ENCODE data around the gene ST14. TPM values are rescaled to one million over a fixed set of nuclear protein-coding genes. Genes with fewer than 3 reads are reported as not detected.
A peak's percentile ranks its signal among the peaks of the same experiment; 100 is the strongest.
"Not testable (repeated sequence)": the region's sequence is repeated elsewhere in the genome, so short reads cannot be mapped to it uniquely, and the experiment has no call there.

The ST14 gene
- total RNA-seq, 1 experiment from 2014 or later, result not detected

DNA sequence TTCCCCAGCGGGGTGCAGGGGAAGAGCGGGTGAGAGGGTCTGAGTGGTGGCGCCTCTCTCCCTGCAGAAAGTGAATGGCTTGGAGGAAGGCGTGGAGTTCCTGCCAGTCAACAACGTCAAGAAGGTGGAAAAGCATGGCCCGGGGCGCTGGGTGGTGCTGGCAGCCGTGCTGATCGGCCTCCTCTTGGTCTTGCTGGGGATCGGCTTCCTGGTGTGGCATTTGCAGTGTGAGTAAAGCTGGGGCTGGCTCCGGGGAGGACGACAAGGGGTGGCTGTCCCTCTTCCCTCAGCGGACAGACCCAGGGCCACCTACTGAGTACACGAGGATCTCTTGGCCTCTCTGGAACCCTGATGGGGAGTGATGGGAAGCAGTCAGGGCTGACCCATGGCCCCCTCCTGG, 28.5 kb downstream of the ST14 start:
- DNase-seq (ENCODE audit: low spot score), result no peak

DNA sequence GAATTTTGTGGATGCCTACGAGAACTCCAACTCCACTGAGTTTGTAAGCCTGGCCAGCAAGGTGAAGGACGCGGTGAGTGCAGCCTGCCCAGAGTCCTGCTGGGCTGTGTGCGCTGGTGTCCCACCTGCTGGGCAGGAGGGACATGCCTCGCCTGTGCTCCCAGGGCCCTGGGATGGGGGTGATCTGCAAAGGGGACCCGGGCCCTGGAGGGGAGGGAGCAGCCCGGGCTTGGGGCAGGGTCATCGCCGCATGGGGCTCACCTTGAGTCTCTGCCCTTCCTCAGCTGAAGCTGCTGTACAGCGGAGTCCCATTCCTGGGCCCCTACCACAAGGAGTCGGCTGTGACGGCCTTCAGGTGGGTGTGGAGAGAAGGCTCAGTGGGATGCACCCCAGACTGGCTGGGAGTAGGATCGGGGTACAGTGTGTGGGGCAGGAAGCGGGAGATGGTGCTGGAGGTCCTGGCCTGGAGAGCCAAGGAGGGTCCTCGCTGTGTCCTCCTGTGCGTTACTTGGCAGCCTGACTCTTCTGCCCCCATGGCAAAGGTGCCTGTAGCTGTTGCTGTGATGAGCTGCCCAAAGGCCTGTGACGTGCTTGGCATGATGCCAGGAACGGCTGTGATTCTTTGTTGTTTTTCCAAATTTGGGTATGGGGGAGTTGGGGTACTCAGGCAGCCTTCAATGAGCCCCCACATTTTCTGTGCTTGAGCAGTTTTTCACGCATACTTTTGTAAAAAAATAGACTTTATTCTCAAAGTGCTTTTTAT, 29.2 kb downstream of the ST14 start:
- no peak for DNase-seq (ENCODE audit: low spot score)

- DNase-seq (ENCODE audit: low spot score), result no peak
Measured at GRCh38 chr11:130189492-130190210, 30.1 kb downstream of the ST14 start.

GRCh38 chr11:130190371-130190881, 30.8 kb downstream of the ST14 start:
- no peak for DNase-seq (ENCODE audit: low spot score)

GRCh38 chr11:130191896-130192295, 32.3 kb downstream of the ST14 start:
- no peak for DNase-seq (ENCODE audit: low spot score)

DNA sequence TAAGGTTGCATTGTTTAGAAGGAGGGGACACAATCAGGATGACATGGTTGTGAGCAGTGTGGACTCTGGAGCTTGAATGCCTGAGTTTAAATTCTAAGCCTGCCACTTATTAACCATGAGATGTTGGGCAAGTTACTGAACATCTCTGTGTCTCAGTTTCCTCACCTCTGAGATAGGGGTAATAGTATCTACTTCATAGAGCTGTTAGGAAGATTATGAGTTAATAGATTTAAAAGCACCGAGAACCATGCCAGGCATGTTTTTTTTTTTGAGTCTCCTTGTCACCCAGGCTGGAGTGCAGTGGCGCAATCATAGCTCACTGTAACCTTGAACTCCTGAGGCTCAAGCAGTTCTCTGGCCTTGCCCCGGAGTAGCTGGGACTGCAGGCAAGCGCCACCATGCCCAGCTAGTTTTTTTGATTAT, 33.3 kb downstream of the ST14 start:
- DNase-seq (ENCODE audit: low spot score), result no peak

DNA sequence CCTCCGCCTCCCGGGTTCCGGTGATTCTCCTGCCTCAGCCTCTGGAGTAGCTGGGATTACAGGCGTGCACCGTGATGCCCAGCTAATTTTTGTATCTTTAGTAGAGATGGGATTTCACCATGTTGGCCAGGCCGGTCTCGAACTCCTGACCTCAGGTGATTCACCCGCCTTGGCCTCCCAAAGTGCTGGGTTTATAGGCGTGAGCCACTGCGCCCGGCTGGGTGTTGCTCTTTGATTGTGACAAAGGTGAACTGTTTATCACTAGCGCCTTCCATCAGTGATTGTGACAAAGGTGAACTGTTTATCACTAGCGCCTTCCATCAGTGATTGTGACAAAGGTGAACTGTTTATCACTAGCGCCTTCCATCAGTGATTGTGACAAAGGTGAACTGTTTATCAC, 34.0 kb downstream of the ST14 start:
- DNase-seq (ENCODE audit: low spot score), result not testable (repeated sequence)

GRCh38 chr11:130194241-130195023, 34.9 kb downstream of the ST14 start:
- no peak for DNase-seq (ENCODE audit: low spot score)

- DNase-seq (ENCODE audit: low spot score), result peak; percentile 50
Measured at GRCh38 chr11:130197386-130198035, 37.9 kb downstream of the ST14 start.

GRCh38 chr11:130198292-130198691, 38.7 kb downstream of the ST14 start:
- no peak for DNase-seq (ENCODE audit: low spot score)

DNA sequence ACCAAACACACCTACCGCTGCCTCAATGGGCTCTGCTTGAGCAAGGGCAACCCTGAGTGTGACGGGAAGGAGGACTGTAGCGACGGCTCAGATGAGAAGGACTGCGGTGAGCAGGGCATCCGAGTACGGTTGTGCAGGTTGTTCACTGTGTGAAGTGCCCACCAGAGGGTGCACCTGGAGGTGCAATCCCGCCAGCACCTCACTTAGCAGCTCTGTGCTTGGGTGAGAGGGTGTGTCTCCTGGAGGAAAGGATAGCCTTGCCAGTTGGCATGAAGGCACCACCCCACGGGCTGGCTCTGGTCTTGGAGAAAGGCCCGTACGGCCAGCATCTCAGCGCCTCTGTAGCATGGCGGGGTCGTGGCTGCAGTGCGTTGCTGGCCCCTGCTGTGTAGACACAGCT, 39.4 kb downstream of the ST14 start:
- DNase-seq (ENCODE audit: low spot score), result no peak

GRCh38 chr11:130199792-130200191, 40.2 kb downstream of the ST14 start:
- no peak for DNase-seq (ENCODE audit: low spot score)

DNA sequence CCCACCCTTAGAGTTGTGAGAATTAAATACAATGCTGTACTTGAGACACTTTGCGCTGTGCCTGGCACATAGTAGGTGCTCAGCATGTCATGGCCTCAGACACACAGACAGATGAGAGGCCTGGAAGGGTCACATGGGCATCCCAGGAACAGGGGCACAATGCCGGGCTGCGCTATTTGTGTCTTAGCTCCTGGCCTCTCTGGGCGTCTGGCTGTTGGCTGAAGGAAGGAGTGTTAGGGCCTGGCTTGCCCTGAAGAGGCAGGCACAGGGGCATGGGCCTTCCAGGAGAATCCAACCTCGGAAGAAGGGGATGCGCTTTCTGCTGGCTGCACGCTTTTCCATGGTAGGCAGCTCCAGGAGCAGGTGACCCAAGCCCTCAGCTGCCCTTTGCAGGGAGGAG, 41.4 kb downstream of the ST14 start:
- DNase-seq (ENCODE audit: low spot score), result no peak

DNA sequence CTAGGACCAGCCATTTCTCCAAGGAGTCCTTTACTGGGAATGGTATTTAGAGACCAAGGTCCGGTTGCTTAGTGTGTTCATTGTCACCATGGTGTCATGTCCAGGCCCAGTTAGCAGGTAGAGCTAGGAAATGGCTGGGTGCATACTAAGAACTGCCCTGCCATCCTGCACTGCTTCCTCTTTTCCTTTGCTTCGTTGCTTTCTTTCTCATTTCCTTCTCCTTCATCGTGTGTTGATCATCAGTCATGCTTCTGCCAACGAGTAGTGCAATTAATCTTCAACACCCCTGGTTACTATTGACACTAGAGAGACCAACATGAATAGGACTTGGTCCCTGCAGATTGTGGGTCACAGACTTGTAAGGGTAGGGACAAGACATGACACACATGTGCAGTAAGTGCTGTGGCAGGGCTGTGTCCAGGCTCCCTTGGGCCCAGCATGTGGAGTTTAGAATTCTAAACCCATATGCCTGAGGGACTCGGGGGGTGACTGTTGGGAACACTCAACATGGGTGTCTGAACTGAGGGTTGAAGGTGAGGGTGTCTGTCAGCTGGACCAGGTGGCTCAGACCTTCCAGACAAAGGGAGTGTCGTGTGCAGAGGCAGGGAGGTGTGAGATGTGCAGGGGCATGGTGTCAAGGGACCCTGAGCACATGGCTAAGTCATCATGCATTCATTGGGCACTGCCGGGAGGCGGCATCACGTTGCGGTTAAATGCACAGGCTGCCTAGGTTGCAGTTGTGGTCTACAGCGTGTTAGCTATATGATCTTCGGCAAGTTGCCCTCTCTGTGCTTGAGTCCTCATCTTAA, 42.6 kb downstream of the ST14 start:
- no peak for DNase-seq (ENCODE audit: low spot score)

GRCh38 chr11:130202818-130203689, 43.5 kb downstream of the ST14 start:
- no peak for DNase-seq (ENCODE audit: low spot score)

DNA sequence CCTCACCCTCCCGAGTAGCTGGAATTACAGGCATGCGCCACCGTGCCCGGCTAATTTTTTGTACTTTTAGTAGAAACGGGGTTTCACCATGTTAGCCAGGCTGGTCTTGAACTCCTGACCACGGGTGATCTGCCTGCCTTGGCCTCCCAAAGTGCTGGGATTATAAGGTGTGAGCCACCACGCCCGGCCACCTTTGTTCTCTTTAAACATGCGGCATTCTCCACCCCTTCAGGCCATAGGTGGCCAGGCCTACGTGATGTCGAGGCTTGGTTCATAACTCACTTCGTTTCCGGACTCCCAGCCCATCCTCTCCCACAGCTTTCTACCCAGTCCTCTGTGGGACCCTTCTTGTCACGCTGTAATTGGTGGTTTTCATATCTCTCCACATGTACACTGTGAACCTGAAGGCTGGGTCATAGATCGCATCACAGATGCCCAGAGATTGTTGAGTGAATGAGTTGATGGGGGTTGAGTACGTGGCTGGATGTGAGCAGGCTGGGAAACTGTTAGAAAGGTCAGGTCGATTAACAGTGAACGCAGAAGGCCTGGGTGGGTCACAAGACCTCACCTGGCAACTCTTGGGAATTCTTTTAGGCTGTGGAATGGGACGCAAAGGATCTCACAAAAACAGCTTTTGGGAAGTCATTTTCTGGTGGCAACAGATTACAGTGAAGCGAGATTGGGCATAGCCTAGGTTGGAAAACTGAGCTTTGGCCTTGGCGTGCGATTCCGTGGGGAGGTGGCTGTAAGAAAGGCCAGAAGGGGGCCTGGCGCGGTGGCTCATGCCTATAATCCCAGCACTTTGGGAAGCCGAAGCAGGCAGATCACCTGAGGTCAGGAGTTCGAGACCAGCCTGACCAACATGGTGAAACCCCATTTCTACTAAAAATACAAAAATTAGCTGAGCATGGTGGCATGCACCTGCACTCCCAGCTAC, 44.5 kb downstream of the ST14 start:
- no peak for DNase-seq (ENCODE audit: low spot score)

GRCh38 chr11:130204703-130205095, 45.1 kb downstream of the ST14 start:
- no peak for DNase-seq (ENCODE audit: low spot score)

DNA sequence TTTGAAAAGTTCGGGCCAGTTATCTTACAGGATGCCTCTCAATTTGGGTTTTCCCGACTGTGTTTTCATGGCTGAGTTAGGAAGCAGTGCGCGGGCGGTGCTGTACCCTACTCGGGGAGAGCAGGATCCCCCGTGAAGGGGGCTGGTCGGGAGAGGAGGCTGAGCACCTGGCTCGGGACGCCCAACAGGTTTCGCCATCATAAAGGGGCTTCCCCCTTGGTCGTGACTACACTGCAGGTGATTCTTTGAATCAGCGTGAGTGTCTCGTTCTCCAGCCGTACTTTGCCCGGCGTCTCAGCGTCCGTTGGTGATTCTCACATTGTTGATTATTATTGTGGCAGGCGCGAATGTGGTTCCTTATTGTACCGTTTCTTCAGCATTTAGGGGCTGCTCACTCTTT, 46.6 kb downstream of the ST14 start:
- DNase-seq (ENCODE audit: low spot score), result no peak

All from A172 (cell line).